VCaP (cell line): ENCODE data around the gene EGFLAM.

Source experiments
- H3K27ac ChIP-seq: fragments of 450-650 bp; 2 replicates; pipeline ENCODE4 v1.5.1; 2017
- CTCF ChIP-seq: fragments of 450-650 bp; conservative IDR thresholded peaks from 2 replicates; pipeline ENCODE4 v1.5.1; 2017; ENCODE audit warnings: mild to moderate bottlenecking, moderate library complexity

EGFLAM gene

GRCh38 chr5:38287124-38287523, 28.8 kb downstream of the EGFLAM start:
- no peak overlapping the region for H3K27ac ChIP-seq
- TF ChIP-seq CTCF, result no peak

DNA sequence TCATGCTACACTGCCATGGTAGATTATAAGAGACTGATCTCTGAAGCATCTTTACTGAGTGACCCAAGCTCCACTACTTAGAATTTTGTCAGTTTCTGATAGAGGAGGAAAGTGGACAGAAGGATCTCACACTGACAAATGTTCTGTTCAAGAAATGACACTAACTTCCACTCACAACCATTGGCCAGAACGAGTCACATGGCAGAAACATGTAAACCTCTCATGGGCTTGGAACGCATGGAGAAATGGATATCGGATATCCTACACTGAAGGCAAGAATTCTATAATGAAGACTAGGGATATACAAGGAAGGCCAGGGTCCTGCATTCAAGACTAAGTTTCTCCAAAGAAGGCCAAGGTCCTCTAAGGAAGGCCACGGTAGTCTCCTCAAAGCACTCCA, 31.1 kb downstream of the EGFLAM start:
- no peak for TF ChIP-seq CTCF
- H3K27ac ChIP-seq, result no peak overlapping the region

DNA sequence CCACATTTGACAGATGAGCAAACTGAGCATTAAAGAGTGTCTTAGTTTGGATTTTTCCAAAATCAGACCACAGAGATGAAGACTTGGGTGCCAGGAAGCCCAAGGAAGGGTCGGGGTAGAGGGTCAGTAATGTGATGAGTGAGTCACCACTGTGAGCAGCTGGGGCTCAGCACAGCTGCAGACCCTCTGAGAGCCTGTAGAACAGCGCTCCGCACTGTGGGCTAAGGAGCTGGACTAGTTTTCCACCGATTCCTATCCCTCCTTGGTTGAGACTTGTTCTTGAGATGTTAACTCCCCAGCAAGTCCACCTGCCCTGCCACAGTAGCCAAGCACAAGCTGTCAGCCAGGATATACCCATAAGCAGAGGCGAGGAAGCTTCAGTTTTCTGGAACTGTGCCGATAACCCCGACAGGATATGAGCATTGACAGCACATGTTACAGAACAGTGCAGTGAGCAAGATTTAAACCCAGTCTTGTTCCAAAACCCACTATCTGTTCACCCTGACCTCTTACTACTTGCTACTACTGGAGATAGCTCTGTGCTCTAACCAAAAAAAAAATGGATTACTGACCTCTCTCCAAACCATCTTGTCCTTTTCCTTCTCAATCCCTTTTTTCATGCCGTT, 31.8 kb downstream of the EGFLAM start:
- no peak for TF ChIP-seq CTCF

DNA sequence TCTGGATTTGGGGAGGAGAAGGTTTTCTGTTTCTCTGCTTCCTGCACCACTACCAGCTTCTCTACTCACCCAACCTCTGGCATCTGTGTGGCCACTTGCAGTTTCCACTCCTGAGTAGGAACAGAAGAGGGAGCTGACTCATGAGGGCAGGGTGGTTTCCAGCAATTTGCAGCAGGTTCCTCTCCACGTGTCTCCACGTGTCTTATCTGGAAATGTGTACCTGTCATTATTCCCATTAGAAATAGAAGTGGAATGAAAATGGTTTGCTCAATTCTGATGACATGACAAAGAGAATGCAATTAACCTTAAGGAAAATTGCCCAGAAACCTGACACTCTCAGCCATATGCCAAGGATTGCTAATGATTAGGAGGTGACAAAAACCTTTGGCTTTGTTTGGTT, 33.0 kb downstream of the EGFLAM start:
- no peak overlapping the region for H3K27ac ChIP-seq
- no peak for TF ChIP-seq CTCF

More for the DNA sequence above, 31.8 kb downstream of the EGFLAM start:
- no peak overlapping the region for H3K27ac ChIP-seq

- no peak overlapping the region for H3K27ac ChIP-seq
- TF ChIP-seq CTCF, result 0 out of 2 replicates have a peak, but pooled peaks have one; percentile 9
These were observed 33.9 kb downstream of the EGFLAM start for GRCh38 chr5:38292228-38292627.

GRCh38 chr5:38295751-38296150, 37.4 kb downstream of the EGFLAM start:
- no peak for TF ChIP-seq CTCF
- H3K27ac ChIP-seq, result no peak overlapping the region

- TF ChIP-seq CTCF, result no peak
- no peak overlapping the region for H3K27ac ChIP-seq
These were observed 39.7 kb downstream of the EGFLAM start for GRCh38 chr5:38297830-38298608.
